SK-N-SH treated with all-trans-retinoic acid at 6 μM for 48 hours (cell line): Measurements from ENCODE around the gene ACTL6B.

ENCODE experiments used
- ATAC-seq: fragments of 200-7000 bp; cut with Tn5 transposase; 3 replicates; pipeline ENCODE4 v1.9.1; 2020; ENCODE audit warnings: mild to moderate bottlenecking, moderate library complexity
- BACH2 ChIP-seq: fragments of 250-450 bp; sonication (Bioruptor Pico); IDR thresholded peaks from 2 replicates; pipeline ENCODE4 v1.9.0; 2021; ENCODE audit warnings: mild to moderate bottlenecking, borderline replicate concordance
- CSDC2 ChIP-seq: fragments of 250-450 bp; sonication (Bioruptor Pico); IDR thresholded peaks from 2 replicates; pipeline ENCODE4 v1.5.0; 2020; ENCODE audit warnings: mild to moderate bottlenecking, moderate library complexity
- ESRRG ChIP-seq: fragments of 250-450 bp; sonication (Bioruptor Pico); IDR thresholded peaks from 2 replicates; pipeline ENCODE4 v1.6.1; 2021; ENCODE audit warnings: mild to moderate bottlenecking
- GLIS3 ChIP-seq: fragments of 250-450 bp; sonication (Bioruptor Pico); IDR thresholded peaks from 2 replicates; pipeline ENCODE4 v1.5.0; 2020; ENCODE audit warnings: mild to moderate bottlenecking, moderate library complexity
- ISL1 ChIP-seq: fragments of 250-450 bp; sonication (Bioruptor Pico); IDR thresholded peaks from 2 replicates; pipeline ENCODE4 v2.1.2; 2022; ENCODE audit warnings: mild to moderate bottlenecking, moderate library complexity
- OSR1 ChIP-seq: fragments of 250-450 bp; sonication (Bioruptor Pico); IDR thresholded peaks from 2 replicates; pipeline ENCODE4 v1.8.0; 2022; ENCODE audit warnings: moderate library complexity, mild to moderate bottlenecking, inconsistent platforms
- PPARA ChIP-seq: fragments of 250-450 bp; sonication (Bioruptor Pico); IDR thresholded peaks from 2 replicates; pipeline ENCODE4 v1.5.0; 2020; ENCODE audit warnings: mild to moderate bottlenecking, borderline replicate concordance
- RARB ChIP-seq: fragments of 250-450 bp; sonication (Bioruptor Pico); IDR thresholded peaks from 2 replicates; pipeline ENCODE4 v1.8.0; 2021; ENCODE audit warnings: mild to moderate bottlenecking, moderate library complexity
- SNAI2 ChIP-seq: fragments of 250-450 bp; sonication (Bioruptor Pico); IDR thresholded peaks from 2 replicates; pipeline ENCODE4 v1.5.0; 2020; ENCODE audit warnings: mild to moderate bottlenecking, moderate library complexity
- TCF4 ChIP-seq: fragments of 250-450 bp; sonication (Bioruptor Pico); IDR thresholded peaks from 2 replicates; pipeline ENCODE4 v1.8.0; 2021; ENCODE audit warnings: mild to moderate bottlenecking, moderate library complexity, borderline replicate concordance
- TOX ChIP-seq: fragments of 250-450 bp; sonication (Bioruptor Pico); IDR thresholded peaks from 2 replicates; pipeline ENCODE4 v1.8.0; 2021; ENCODE audit warnings: mild to moderate bottlenecking, moderate library complexity, borderline replicate concordance
- ZC3H10 ChIP-seq: fragments of 250-450 bp; sonication (Bioruptor Pico); IDR thresholded peaks from 2 replicates; pipeline ENCODE4 v1.5.1; 2021; ENCODE audit warnings: mild to moderate bottlenecking, moderate library complexity
- ZFP3 ChIP-seq: fragments of 250-450 bp; sonication (Bioruptor Pico); IDR thresholded peaks from 2 replicates; pipeline ENCODE4 v1.5.0; 2020; ENCODE audit warnings: mild to moderate bottlenecking, moderate library complexity
- ZNF565 ChIP-seq: fragments of 450-650 bp; formaldehyde crosslinking; conservative IDR thresholded peaks from 2 replicates; pipeline ENCODE4 v1.5.0; 2020; ENCODE audit warnings: low read depth, mild to moderate bottlenecking, moderate library complexity
- ZNF8 ChIP-seq: fragments of 450-650 bp; formaldehyde crosslinking; IDR thresholded peaks from 2 replicates; pipeline ENCODE4 v1.5.0; 2020; ENCODE audit warnings: mild to moderate bottlenecking, moderate library complexity
- TF ChIP-seq, protein P1 (sequence below): fragments of 250-450 bp; sonication (Bioruptor Pico); IDR thresholded peaks from 2 replicates; pipeline ENCODE4 v1.8.0; 2020; ENCODE audit warnings: mild to moderate bottlenecking, moderate library complexity, borderline replicate concordance
- TF ChIP-seq, protein P2 (sequence below): fragments of 250-450 bp; sonication (Bioruptor Pico); IDR thresholded peaks from 2 replicates; pipeline ENCODE4 v1.5.1; 2021; ENCODE audit warnings: mild to moderate bottlenecking, moderate library complexity
- TF ChIP-seq, protein P3 (sequence below): fragments of 250-450 bp; sonication (Bioruptor Pico); IDR thresholded peaks from 2 replicates; pipeline ENCODE4 v1.8.0; 2021; ENCODE audit warnings: low read depth, mild to moderate bottlenecking, moderate library complexity, borderline replicate concordance
- TF ChIP-seq, protein P4 (sequence below): fragments of 250-450 bp; sonication (Bioruptor Pico); IDR thresholded peaks from 2 replicates; pipeline ENCODE4 v1.5.0; 2020; ENCODE audit warnings: mild to moderate bottlenecking, moderate library complexity

ACTL6B gene

DNA sequence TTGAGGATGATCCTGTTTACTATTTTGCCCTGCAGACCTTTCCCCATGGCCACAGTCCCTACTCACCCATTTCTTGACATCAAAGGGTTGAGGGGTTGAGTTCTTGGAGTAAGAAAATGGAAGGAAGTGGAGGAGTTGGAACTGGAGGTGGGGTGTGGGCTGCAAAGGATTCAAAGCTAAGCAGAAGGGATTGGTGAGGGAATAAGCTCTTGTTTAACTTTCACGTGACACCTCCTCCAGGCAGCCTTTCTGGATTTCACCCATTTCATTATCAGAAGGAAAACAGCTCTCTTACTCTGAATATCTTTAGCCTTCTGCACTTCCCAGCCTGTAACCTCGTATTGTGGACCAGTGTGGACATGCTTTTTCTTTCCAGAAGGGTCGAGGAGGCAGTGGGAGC, 30.2 kb downstream of the ACTL6B start:
- no peak for ATAC-seq
- TF ChIP-seq PPARA (CRISPR knock-in tag) (no peak), GLIS3 (CRISPR knock-in tag) (peak; percentile 28; the same call in 1 of the 2 replicates)

DNA sequence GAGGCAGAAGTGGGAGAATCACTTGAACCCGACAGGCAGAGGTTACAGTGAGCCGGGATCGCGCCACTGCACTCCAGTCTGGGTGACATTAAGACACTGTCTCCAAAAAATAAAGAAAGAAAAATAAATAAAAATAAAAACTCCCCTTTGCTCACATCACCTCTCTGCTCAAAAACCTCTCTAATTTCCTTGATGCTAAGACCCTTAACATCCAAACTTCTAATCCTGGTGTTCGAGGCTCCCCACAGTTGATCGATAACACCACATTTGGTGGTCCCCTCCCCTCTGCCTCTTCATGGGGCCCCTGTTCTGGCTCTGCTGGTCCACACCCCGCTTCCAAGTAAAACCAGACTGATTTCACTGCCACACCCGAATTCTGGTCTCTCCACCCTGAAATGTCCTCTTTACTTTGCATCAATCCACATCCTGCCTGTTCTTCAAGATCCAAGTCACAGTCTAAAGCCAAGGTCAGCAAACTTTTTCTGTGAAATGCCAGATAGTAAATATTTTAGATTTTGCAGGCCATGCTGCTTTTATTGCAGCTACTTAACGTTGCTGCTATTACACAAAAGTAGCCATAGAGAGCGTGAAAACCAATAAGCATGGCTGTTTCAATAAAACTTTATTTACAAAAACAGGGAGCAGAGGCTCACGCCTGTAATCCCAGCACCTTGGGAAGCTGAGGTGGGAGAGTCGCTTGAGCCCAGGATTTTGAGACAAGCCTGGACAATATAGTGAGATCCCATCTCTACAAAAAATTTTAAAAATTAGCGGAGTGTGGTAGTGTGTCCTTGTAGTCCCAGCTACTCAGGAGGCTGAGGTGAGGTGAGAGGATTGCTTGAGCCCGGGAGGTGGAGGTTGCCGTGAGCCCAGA, 32.1 kb downstream of the ACTL6B start:
- TF ChIP-seq PPARA (CRISPR knock-in tag) (no peak), SNAI2 (CRISPR knock-in tag) (no peak), BACH2 (CRISPR knock-in tag) (no peak), ESRRG (CRISPR knock-in tag) (no peak), ISL1 (CRISPR knock-in tag) (no peak), ZNF565 (no peak), ZFP3 (CRISPR knock-in tag) (no peak)
- TF ChIP-seq, protein P1, sequence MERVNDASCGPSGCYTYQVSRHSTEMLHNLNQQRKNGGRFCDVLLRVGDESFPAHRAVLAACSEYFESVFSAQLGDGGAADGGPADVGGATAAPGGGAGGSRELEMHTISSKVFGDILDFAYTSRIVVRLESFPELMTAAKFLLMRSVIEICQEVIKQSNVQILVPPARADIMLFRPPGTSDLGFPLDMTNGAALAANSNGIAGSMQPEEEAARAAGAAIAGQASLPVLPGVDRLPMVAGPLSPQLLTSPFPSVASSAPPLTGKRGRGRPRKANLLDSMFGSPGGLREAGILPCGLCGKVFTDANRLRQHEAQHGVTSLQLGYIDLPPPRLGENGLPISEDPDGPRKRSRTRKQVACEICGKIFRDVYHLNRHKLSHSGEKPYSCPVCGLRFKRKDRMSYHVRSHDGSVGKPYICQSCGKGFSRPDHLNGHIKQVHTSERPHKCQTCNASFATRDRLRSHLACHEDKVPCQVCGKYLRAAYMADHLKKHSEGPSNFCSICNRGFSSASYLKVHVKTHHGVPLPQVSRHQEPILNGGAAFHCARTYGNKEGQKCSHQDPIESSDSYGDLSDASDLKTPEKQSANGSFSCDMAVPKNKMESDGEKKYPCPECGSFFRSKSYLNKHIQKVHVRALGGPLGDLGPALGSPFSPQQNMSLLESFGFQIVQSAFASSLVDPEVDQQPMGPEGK, result no peak
- ATAC-seq, result no peak

DNA sequence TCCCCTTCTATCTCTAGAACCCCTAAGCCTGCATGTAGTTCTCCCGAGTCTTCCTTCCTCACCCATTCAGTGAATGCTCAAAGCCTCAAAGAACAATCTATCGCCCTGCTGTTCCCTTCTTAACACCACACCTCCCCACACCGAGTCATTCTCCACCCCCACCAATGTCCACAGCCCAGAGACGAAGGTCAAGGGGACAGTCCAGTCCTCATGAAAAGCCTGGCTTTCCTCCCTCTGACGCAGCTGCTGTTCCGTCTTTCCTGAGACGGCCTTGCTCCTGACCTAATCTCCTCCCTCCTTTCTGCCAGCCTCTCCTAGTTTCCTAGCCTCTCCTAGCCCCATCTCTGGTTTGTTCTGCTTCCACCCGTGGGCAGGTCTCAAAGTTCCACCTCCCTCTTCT, 34.7 kb downstream of the ACTL6B start:
- ATAC-seq, result no peak
- TF ChIP-seq BACH2 (CRISPR knock-in tag) (no peak), OSR1 (CRISPR knock-in tag) (no peak), TOX (no peak), RARB (CRISPR knock-in tag) (no peak), ZC3H10 (no peak)
- TF ChIP-seq, protein P2, sequence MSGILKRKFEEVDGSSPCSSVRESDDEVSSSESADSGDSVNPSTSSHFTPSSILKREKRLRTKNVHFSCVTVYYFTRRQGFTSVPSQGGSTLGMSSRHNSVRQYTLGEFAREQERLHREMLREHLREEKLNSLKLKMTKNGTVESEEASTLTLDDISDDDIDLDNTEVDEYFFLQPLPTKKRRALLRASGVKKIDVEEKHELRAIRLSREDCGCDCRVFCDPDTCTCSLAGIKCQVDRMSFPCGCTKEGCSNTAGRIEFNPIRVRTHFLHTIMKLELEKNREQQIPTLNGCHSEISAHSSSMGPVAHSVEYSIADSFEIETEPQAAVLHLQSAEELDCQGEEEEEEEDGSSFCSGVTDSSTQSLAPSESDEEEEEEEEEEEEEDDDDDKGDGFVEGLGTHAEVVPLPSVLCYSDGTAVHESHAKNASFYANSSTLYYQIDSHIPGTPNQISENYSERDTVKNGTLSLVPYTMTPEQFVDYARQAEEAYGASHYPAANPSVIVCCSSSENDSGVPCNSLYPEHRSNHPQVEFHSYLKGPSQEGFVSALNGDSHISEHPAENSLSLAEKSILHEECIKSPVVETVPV (CRISPR knock-in tag), result no peak

DNA sequence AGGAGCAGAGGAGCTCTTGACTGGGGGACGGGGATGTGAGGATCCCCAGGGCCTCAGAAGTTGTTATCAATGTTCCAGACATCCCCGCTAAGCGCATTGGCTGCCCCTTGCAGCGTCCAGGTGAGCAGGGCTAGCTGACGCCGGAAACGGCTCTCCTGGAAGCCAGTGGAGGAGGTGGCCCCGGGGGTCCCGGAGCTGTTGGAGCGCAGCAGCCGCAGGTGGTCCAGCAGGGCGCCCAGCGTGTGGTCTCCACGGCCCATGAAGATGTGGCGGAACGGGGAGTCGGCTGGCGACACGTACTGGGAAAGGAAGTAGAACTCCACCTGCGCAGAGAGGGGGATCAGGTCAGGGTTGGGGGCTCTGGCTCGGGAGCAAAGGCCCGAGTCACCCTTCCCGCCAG, 35.4 kb downstream of the ACTL6B start:
- ATAC-seq, result no peak
- TF ChIP-seq ZC3H10 (no peak), BACH2 (CRISPR knock-in tag) (no peak), SNAI2 (CRISPR knock-in tag) (no peak), ZNF565 (no peak), ZNF8 (no peak), ESRRG (CRISPR knock-in tag) (no peak), CSDC2 (CRISPR knock-in tag) (no peak), ZFP3 (CRISPR knock-in tag) (no peak), TCF4 (CRISPR knock-in tag) (no peak), OSR1 (CRISPR knock-in tag) (no peak)
- TF ChIP-seq, protein P3, sequence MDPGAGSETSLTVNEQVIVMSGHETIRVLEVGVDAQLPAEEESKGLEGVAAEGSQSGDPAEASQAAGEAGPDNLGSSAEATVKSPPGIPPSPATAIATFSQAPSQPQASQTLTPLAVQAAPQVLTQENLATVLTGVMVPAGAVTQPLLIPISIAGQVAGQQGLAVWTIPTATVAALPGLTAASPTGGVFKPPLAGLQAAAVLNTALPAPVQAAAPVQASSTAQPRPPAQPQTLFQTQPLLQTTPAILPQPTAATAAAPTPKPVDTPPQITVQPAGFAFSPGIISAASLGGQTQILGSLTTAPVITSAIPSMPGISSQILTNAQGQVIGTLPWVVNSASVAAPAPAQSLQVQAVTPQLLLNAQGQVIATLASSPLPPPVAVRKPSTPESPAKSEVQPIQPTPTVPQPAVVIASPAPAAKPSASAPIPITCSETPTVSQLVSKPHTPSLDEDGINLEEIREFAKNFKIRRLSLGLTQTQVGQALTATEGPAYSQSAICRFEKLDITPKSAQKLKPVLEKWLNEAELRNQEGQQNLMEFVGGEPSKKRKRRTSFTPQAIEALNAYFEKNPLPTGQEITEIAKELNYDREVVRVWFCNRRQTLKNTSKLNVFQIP (CRISPR knock-in tag), result no peak
- TF ChIP-seq, protein P4, sequence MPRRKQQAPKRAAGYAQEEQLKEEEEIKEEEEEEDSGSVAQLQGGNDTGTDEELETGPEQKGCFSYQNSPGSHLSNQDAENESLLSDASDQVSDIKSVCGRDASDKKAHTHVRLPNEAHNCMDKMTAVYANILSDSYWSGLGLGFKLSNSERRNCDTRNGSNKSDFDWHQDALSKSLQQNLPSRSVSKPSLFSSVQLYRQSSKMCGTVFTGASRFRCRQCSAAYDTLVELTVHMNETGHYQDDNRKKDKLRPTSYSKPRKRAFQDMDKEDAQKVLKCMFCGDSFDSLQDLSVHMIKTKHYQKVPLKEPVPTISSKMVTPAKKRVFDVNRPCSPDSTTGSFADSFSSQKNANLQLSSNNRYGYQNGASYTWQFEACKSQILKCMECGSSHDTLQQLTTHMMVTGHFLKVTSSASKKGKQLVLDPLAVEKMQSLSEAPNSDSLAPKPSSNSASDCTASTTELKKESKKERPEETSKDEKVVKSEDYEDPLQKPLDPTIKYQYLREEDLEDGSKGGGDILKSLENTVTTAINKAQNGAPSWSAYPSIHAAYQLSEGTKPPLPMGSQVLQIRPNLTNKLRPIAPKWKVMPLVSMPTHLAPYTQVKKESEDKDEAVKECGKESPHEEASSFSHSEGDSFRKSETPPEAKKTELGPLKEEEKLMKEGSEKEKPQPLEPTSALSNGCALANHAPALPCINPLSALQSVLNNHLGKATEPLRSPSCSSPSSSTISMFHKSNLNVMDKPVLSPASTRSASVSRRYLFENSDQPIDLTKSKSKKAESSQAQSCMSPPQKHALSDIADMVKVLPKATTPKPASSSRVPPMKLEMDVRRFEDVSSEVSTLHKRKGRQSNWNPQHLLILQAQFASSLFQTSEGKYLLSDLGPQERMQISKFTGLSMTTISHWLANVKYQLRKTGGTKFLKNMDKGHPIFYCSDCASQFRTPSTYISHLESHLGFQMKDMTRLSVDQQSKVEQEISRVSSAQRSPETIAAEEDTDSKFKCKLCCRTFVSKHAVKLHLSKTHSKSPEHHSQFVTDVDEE, result no peak
- TF ChIP-seq, all 23 proteins: peak for 0
